DMS53 treated with DMSO at 0.1 percent for 48 hours (cell line): ENCODE results near the gene FREM2.

ENCODE experiments used
- DNase-seq: peaks from one replicate; lab custom pipeline; 2025; ENCODE audit not compliant: unreplicated experiment; lab: John Stamatoyannopoulos, UW

FREM2 gene

GRCh38 chr13:38880397-38880796 is 193.5 kb downstream of the FREM2 start:
- no peak for DNase-seq

GRCh38 chr13:38883783-38884182 is 196.9 kb downstream of the FREM2 start:
- DNase-seq = no peak

DNA sequence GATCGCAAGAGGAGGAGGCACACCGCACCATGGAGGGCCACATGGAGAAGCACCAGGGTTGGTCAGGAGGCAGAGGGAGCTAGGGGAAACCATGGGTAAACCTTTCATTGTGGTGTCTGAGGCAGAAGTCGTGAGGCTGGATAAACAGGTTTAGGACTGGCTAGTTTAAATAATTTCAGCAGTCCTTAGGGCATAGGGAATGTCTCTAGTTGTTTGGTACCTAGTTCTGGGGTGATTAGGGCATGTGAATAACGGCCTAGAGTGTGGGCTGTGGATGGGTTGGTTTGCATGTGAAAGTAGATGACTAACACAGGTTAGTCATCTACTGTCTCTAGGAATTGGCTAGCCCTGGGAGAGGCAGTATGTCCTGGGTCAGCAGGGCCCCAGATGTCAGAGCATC is 201.4 kb downstream of the FREM2 start:
- no peak for DNase-seq

DNA sequence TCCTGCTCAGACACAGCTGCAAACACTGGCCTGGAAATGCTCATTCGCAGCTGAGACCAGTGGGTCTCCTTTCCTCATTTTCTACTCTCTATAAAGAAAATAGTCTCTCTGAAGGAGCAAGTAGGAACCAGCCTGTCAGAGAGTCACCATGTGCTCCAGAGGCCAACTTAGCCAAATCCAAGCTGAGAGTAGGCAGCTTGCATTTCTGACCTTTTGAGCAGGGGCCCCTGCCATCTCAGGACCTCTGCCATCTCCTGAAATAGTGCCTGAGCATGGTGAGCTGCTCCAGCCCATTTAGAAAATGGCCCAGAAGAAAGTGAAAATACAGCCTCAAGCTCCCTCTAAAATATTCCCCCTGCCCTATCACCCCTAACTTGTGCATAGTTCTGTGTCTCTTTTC is 208.2 kb downstream of the FREM2 start:
- DNase-seq = no peak

GRCh38 chr13:38897521-38897920 is 210.6 kb downstream of the FREM2 start:
- DNase-seq = no peak

DNA sequence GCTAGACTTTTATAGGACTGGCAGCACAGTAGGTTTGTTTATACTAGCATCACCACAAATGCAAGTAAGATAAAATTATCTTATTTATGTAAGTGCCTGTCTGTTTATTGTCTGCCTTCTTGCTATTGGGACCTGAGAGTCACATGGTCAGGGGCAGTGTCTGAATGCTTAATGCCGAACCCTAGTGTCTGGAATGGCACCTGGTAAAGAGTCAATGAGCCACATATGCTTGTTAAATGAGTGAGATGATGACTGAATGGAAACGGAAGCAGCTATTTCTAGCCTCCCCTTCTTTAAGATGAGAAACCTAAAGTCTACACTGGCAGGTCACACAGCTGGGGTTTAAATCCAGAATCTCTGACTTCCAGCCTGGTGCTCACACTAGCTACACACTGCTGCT is 211.6 kb downstream of the FREM2 start:
- no peak for DNase-seq

GRCh38 chr13:38899571-38899970 is 212.7 kb downstream of the FREM2 start:
- DNase-seq = no peak

DNA sequence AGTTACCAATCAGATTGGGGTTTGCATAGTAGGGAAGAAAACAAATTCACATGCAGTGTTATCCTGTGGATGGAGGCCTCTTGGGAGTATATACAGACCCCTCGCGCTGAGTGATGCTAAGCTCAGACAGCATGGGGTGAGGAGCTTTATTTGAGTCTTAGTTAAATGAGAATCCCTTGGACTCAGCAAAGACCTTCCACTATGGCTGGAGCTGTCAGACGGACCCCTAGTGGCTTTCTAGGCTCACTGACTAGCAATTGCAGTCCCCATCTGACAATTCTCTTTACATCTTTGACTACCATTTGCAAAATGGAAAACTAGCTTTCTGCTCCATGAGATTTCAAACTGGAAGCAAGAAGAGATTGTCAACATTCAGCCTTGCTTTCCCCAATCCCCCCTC is 213.3 kb downstream of the FREM2 start:
- DNase-seq = no peak

- DNase-seq = no peak
These were observed 215.7 kb downstream of the FREM2 start for GRCh38 chr13:38902551-38902950.

DNA sequence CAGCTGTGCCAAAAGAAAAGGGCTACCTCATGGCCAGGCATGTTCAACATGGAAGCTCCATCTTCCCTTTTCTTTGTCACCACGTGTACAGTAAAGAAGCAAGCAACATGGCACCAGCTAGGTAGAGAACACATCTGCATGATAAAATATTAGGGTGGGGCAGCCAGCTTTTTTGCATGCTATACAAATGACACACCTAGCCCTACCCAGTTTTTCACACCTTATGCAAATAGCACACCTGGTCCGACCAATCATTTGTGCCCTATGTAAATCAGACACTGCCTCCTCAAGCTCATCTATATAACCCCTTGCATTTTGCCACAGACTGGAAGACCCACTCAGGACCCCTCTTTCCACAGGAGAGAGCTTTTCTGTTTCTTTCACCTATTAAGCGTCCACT is 218.2 kb downstream of the FREM2 start:
- no peak for DNase-seq

- no peak for DNase-seq
These were observed 219.0 kb downstream of the FREM2 start for GRCh38 chr13:38905861-38906260.

DNA sequence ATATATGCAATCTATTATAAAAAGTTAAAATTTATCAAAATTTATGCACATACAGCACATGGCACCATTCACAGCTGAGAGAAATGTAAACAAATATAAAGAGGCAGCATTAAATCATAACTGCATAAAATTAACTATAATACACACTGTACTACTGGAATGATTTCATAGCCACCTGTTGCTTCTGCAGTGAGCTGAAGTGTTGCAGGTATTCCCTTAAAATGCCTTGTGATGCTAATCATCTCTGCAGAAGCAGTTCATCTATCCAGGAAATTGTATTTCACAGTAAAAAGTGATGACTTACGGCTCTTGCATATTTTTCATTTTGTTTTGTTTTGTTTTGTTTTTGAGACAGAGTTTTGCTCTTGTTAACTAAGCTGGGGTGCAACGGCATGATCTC is 221.7 kb downstream of the FREM2 start:
- no peak for DNase-seq

DNA sequence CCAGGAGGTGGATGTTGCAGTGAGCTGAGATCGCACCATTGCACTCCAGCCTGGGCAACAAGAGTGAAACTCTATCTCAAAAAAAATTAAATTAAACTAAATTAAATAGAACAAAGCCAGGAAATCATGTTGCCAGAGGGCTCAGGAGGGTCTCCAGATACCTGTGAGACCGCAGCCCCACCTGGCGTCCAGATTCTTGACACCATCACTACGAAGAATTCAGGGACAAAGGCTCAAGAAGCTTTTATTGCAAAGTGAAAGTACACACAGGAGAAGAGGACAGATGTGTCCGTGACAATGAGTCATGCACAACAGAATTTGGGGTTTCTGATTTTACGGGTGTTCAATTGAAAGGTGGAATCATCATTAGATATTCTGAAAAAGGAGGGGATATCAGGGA is 227.2 kb downstream of the FREM2 start:
- peak; percentile 5 for DNase-seq

DNA sequence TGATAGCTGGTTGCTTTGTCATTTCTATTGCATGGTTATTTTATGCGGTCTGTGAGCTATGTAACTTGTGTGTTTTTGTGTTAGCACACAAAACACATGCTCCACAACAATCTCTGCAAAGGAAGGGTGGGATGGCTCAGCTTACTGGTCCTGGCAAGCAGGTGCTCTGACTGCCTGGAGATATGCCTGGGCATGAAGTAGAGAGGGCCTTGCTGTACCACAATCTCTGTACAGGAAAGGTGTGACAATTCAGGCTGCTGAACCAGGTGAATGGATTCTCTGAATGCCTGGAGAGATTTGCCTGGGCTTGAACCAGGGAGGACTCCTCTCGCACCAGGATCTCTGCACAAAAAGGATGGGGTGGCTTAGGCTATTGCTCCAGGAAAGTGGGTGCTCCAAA is 234.2 kb downstream of the FREM2 start:
- no peak for DNase-seq

GRCh38 chr13:38922170-38922569 is 235.3 kb downstream of the FREM2 start:
- no peak for DNase-seq

DNA sequence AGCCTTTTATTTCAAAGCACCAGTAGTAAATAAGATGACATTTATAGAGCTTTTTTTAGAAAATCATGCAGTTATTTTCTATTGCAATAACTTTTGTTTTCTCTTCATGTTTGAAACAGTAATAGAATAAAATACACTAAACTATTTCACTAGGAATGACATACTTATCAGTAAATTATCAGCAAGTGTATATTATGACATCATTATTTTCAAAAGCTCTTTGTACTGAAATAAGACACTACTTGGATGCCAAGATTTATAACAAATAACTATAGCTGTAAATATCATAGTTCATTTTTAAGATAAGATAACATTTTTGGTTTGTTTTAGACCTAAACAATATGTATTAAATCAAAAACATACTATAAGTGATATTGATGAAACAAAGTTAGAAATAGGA is 246.9 kb downstream of the FREM2 start:
- no peak for DNase-seq
